Loucy (cell line): ENCODE data around the gene CCDC102A.

Experiments
- CTCF ChIP-seq: fragments of 200-600 bp; sonication (generic); conservative IDR thresholded peaks from 2 replicates; pipeline ENCODE4 v1.5.1; 2014; ENCODE audit warnings: mild to moderate bottlenecking, antibody characterized with exemption, low read length
- EZH2phosphoT487 ChIP-seq: fragments of 200-600 bp; IDR thresholded peaks from 2 replicates; pipeline ENCODE4 v1.6.1; 2018; ENCODE audit warnings: antibody characterized with exemption, mild to moderate bottlenecking, moderate library complexity, borderline replicate concordance

- TF ChIP-seq CTCF (no peak), EZH2phosphoT487 (no peak)
Measured at GRCh38 chr16:57541754-57542435, 5.5 kb upstream of the CCDC102A start.
